Mesenchymal stem cell (in vitro differentiated cells and primary cell): ENCODE measurements around the gene MAPK7.

Experiments used
- DNase-seq: peaks from one replicate; pipeline ENCODE4 v3.0.0-alpha.2; 2013
- H2AFZ ChIP-seq: one replicate; pipeline ENCODE4 v1.6.1; 2013; ENCODE audit warnings: low read depth, mild to moderate bottlenecking, control low read depth, inconsistent platforms, low read length, moderate library complexity
- H2AK5ac ChIP-seq: 2 replicates; pipeline ENCODE4 v1.6.1; 2013; ENCODE audit warnings: low read length, moderate library complexity, mild to moderate bottlenecking, inconsistent platforms; ENCODE audit not compliant: severe bottlenecking
- H2BK120ac ChIP-seq: one replicate; pipeline ENCODE4 v1.6.1; 2013; ENCODE audit warnings: low read depth, mild to moderate bottlenecking, inconsistent platforms, low read length, moderate library complexity
- H2BK12ac ChIP-seq, 2 experiments: one replicate each; pipeline ENCODE4 v1.6.1; 2013; ENCODE audit warnings: inconsistent platforms in 2 of 2, low read length in 2 of 2, mild to moderate bottlenecking in 2 of 2, moderate library complexity in 2 of 2, control low read depth in 1 of 2
- H2BK15ac ChIP-seq: one replicate; pipeline ENCODE4 v1.6.1; 2013; ENCODE audit warnings: mild to moderate bottlenecking, low read depth, inconsistent platforms; ENCODE audit not compliant: poor library complexity, severe bottlenecking
- H2BK5ac ChIP-seq: 2 replicates; pipeline ENCODE4 v1.6.1; 2013; ENCODE audit warnings: low read depth, mild to moderate bottlenecking, low read length, control low read depth, inconsistent platforms; ENCODE audit not compliant: poor library complexity, severe bottlenecking
- H3K14ac ChIP-seq, 2 experiments: one replicate each; pipeline ENCODE4 v1.6.1; 2013; ENCODE audit warnings: inconsistent platforms in 2 of 2, low read length in 2 of 2, control low read depth in 1 of 2, mild to moderate bottlenecking in 1 of 2, moderate library complexity in 1 of 2
- H3K18ac ChIP-seq, 2 experiments: one replicate each; pipeline ENCODE4 v1.6.1; 2013; ENCODE audit warnings: inconsistent platforms in 2 of 2, low read length in 2 of 2, control low read depth in 1 of 2, low read depth in 1 of 2, mild to moderate bottlenecking in 1 of 2
- H3K23ac ChIP-seq, 2 experiments: one replicate each; pipeline ENCODE4 v1.6.1; 2013; ENCODE audit warnings: inconsistent platforms in 2 of 2, low read length in 2 of 2, mild to moderate bottlenecking in 2 of 2, moderate library complexity in 2 of 2, control low read depth in 1 of 2
- H3K27ac ChIP-seq: 2 replicates; pipeline ENCODE4 v1.5.1; 2013; ENCODE audit warnings: mild to moderate bottlenecking, moderate library complexity, low read length, control low read depth, inconsistent platforms; ENCODE audit not compliant: poor library complexity, severe bottlenecking
- H3K27me3 ChIP-seq, 2 experiments: 2 replicates each; pipeline versions ENCODE4 v1.6.1 to v1.7.0; 2013; ENCODE audit warnings: low read length in 2 of 2, mild to moderate bottlenecking in 2 of 2, moderate library complexity in 2 of 2, control low read depth in 1 of 2, inconsistent platforms in 1 of 2; ENCODE audit not compliant: control insufficient read depth in 1 of 2, insufficient read depth in 1 of 2
- H3K36me3 ChIP-seq, 2 experiments: 2 replicates each; pipeline versions ENCODE4 v1.6.1 to v1.7.0; 2013; ENCODE audit warnings: low read length in 2 of 2, control low read depth in 1 of 2, inconsistent platforms in 1 of 2, low read depth in 1 of 2, mild to moderate bottlenecking in 1 of 2; ENCODE audit not compliant: insufficient read depth in 2 of 2, control insufficient read depth in 1 of 2
- H3K4ac ChIP-seq, 2 experiments: one replicate each; pipeline ENCODE4 v1.6.1; 2013; ENCODE audit warnings: inconsistent platforms in 2 of 2, low read length in 2 of 2, mild to moderate bottlenecking in 2 of 2, moderate library complexity in 2 of 2, control low read depth in 1 of 2, low read depth in 1 of 2
- H3K4me1 ChIP-seq: 2 replicates; pipeline ENCODE4 v1.6.1; 2013; ENCODE audit warnings: low read depth, low read length, control low read depth; ENCODE audit not compliant: control insufficient read depth, insufficient read depth
- H3K4me2 ChIP-seq: 2 replicates; pipeline ENCODE4 v1.6.1; 2013; ENCODE audit warnings: low read length, mild to moderate bottlenecking, inconsistent platforms; ENCODE audit not compliant: poor library complexity, severe bottlenecking
- H3K4me3 ChIP-seq, 2 experiments: 2 replicates each; pipeline versions ENCODE4 v1.5.1 to v1.7.0; 2013; ENCODE audit warnings: low read length in 2 of 2, mild to moderate bottlenecking in 2 of 2, control low read depth in 1 of 2, low read depth in 1 of 2; ENCODE audit not compliant: insufficient read depth in 1 of 2
- H3K79me1 ChIP-seq: replicated peaks from 2 replicates; pipeline ENCODE4 v1.6.1; 2013; ENCODE audit warnings: mild to moderate bottlenecking, control low read depth, low read length, inconsistent platforms; ENCODE audit not compliant: poor library complexity, severe bottlenecking
- H3K9ac ChIP-seq: 2 replicates; pipeline ENCODE4 v1.7.0; 2013; ENCODE audit warnings: mild to moderate bottlenecking, low read length, moderate library complexity
- H3K9me3 ChIP-seq: 2 replicates; pipeline ENCODE4 v1.7.0; 2013; ENCODE audit warnings: mild to moderate bottlenecking, low read length; ENCODE audit not compliant: control insufficient read depth
- H4K8ac ChIP-seq: one replicate; pipeline ENCODE4 v1.6.1; 2013; ENCODE audit warnings: inconsistent platforms, mild to moderate bottlenecking, low read length, moderate library complexity
- H4K91ac ChIP-seq: one replicate; pipeline ENCODE4 v1.6.1; 2013; ENCODE audit warnings: mild to moderate bottlenecking, low read length, inconsistent platforms
- WGBS: methylation state at CpG from one replicate; pipeline ENCODE4 v1.1.7; 2013; ENCODE audit warnings: mixed read lengths; 5-methylcytosine and 5-hydroxymethylcytosine counted together

Gene MAPK7

DNA sequence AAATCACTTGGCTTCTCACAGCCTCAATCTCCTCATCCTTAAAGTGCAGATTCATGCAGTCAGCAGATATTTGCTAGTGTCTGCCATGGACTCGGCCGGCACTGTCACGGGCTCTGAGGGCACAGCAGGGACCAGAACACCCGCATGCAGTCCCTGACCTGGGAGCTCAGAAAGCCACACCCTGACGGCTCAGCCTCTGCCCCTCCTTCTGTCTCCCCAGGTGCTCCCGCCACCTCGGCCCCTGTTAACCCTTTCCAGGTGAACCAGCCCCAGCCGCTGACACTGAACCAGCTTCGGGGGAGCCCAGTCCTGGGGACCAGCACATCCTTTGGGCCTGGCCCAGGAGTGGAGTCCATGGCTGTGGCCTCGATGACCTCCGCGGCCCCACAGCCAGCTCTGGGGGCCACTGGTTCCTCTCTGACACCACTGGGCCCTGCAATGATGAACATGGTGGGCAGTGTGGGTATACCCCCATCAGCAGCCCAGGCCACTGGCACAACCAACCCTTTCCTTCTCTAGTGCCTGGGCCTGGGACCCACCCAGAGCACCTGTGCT, 44.5 kb upstream of the MAPK7 start:
- H4K91ac ChIP-seq: no peak overlapping the region
- no peaks in the 10 kb centered on the region for H3K27me3 ChIP-seq
- no peak overlapping the region for H2BK15ac ChIP-seq
- no peak overlapping the region for H3K4ac ChIP-seq
- H2BK5ac ChIP-seq: no peak overlapping the region
- peaks cover 18% of the 10 kb centered on the region for H3K79me1 ChIP-seq
- no peak for DNase-seq
- H3K27ac ChIP-seq: no peak overlapping the region
- peaks cover 45 to 66% of the 10 kb centered on the region in 2 experiments for H3K36me3 ChIP-seq
- no peak overlapping the region for H4K8ac ChIP-seq
- no peak overlapping the region for H3K9ac ChIP-seq
- H3K4me3 ChIP-seq: no peak overlapping the region
- no peak overlapping the region for H2BK12ac ChIP-seq
- H3K4me2 ChIP-seq: no peak overlapping the region
- H3K23ac ChIP-seq: no peak overlapping the region
- H2BK120ac ChIP-seq: no peak overlapping the region
- no peak overlapping the region for H2AFZ ChIP-seq
- H2AK5ac ChIP-seq: no peak overlapping the region
- H3K9me3 ChIP-seq: no peaks in the 10 kb centered on the region
- H3K4me1 ChIP-seq: peaks cover 39% of the 10 kb centered on the region
- H3K14ac ChIP-seq: no peak overlapping the region
- WGBS: 93% methylated on average over 9 of the region's 12 CpGs
- H3K18ac ChIP-seq: no peak overlapping the region

- Histone ChIP-seq H3K4me3 (no peak overlapping the region), H2BK120ac (no peak overlapping the region)
These were observed 44.0 kb upstream of the MAPK7 start for GRCh38 chr17:19334331-19334730.

DNA sequence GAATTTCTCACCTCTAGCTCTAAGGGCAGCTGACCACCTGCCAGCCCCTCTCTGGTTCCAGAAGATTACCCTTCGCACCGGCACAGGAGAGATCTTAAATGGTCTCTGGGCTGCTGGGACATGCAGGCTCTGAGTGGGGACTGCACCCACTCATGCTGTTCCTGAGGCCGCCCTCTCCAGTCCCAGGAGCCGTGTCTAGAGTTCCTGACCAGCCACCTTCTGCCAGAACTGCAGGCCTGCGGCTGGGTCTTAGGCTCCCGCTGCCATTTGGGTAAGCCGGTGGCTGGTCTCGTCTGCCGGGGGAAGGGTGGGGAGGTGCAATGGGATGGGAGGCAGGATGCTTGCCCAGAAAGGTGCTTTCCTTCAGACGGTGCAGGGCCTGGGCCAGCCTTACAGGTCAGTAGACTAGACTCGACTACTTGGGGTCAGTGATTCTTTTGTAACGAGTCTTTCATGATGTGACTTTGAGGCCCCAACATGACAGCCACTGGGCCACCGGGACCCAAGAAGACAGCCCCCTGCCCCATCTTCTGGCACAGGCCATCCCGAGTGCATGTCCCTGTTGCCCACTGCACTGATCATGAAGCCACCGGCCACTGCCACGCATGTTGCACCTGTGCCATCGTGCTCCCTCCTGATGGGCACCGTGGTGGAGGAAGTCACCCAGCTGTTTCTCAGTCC, 42.2 kb upstream of the MAPK7 start:
- H3K27ac ChIP-seq: no peak overlapping the region
- DNase-seq: no peak
- no peak overlapping the region for H3K4me3 ChIP-seq
- H3K9ac ChIP-seq: no peak overlapping the region
- WGBS: 92% methylated on average over 18 of the region's 18 CpGs
- H3K36me3 ChIP-seq: peaks cover 40 to 54% of the 10 kb centered on the region in 2 experiments
- H2AFZ ChIP-seq: no peak overlapping the region
- H2BK5ac ChIP-seq: no peak overlapping the region
- H3K79me1 ChIP-seq: peaks cover 18% of the 10 kb centered on the region
- no peak overlapping the region for H3K18ac ChIP-seq
- no peak overlapping the region for H3K4me2 ChIP-seq
- H3K4ac ChIP-seq: no peak overlapping the region
- H3K4me1 ChIP-seq: peaks cover 26% of the 10 kb centered on the region
- H4K8ac ChIP-seq: no peak overlapping the region
- no peak overlapping the region for H3K23ac ChIP-seq
- no peak overlapping the region for H2BK15ac ChIP-seq
- no peak overlapping the region for H2BK120ac ChIP-seq
- H3K9me3 ChIP-seq: no peaks in the 10 kb centered on the region
- no peaks in the 10 kb centered on the region for H3K27me3 ChIP-seq
- no peak overlapping the region for H3K14ac ChIP-seq
- H2AK5ac ChIP-seq: no peak overlapping the region
- no peak overlapping the region for H4K91ac ChIP-seq
- H2BK12ac ChIP-seq: no peak overlapping the region

More at GRCh38 chr17:19334331-19334730, 44.0 kb upstream of the MAPK7 start:
- Histone ChIP-seq H2BK12ac (no peak overlapping the region), H3K4me2 (no peak overlapping the region), H2AK5ac (no peak overlapping the region), H2AFZ (no peak overlapping the region), H3K4me1 (peaks cover 34% of the 10 kb centered on the region), H4K91ac (no peak overlapping the region), H3K27ac (no peak overlapping the region), H3K9me3 (no peaks in the 10 kb centered on the region), H3K79me1 (peaks cover 18% of the 10 kb centered on the region), H4K8ac (no peak overlapping the region), H3K27me3 (no peaks in the 10 kb centered on the region), H3K23ac (no peak overlapping the region), H3K9ac (no peak overlapping the region), H3K36me3 (peaks cover 40 to 62% of the 10 kb centered on the region in 2 experiments), H3K14ac (no peak overlapping the region), H3K18ac (no peak overlapping the region), H2BK15ac (no peak overlapping the region), H2BK5ac (no peak overlapping the region), H3K4ac (no peak overlapping the region)
- 97% methylated on average over 4 of the region's 6 CpGs for WGBS
- no peak for DNase-seq

- peaks cover 42 to 46% of the 10 kb centered on the region in 2 experiments for H3K36me3 ChIP-seq
- H3K18ac ChIP-seq: no peak overlapping the region
- H3K4me3 ChIP-seq: no peak overlapping the region
- H2BK120ac ChIP-seq: peak overlapping the region; percentile 11
- H3K27me3 ChIP-seq: no peaks in the 10 kb centered on the region
- no peak overlapping the region for H3K27ac ChIP-seq
- peak; percentile 28 for DNase-seq
- no peak overlapping the region for H3K4ac ChIP-seq
- H2BK12ac ChIP-seq: peak overlapping the region in 1 of 2 experiments; percentile 45
- no peak overlapping the region for H3K14ac ChIP-seq
- H2AFZ ChIP-seq: no peak overlapping the region
- no peak overlapping the region for H3K4me2 ChIP-seq
- 72% methylated on average over 21 of the region's 21 CpGs for WGBS
- H3K9me3 ChIP-seq: no peaks in the 10 kb centered on the region
- no peak overlapping the region for H3K23ac ChIP-seq
- H3K4me1 ChIP-seq: peaks cover 27% of the 10 kb centered on the region
- H2AK5ac ChIP-seq: no peak overlapping the region
- no peak overlapping the region for H2BK5ac ChIP-seq
- no peak overlapping the region for H2BK15ac ChIP-seq
- peaks cover 16% of the 10 kb centered on the region for H3K79me1 ChIP-seq
- H3K9ac ChIP-seq: no peak overlapping the region
- peak overlapping the region; percentile 3 for H4K8ac ChIP-seq
- peak overlapping the region; percentile 58 for H4K91ac ChIP-seq
These were observed 41.2 kb upstream of the MAPK7 start for GRCh38 chr17:19336938-19337711.
